ENCODE results near the gene ETV6.

Gene ETV6

DNA sequence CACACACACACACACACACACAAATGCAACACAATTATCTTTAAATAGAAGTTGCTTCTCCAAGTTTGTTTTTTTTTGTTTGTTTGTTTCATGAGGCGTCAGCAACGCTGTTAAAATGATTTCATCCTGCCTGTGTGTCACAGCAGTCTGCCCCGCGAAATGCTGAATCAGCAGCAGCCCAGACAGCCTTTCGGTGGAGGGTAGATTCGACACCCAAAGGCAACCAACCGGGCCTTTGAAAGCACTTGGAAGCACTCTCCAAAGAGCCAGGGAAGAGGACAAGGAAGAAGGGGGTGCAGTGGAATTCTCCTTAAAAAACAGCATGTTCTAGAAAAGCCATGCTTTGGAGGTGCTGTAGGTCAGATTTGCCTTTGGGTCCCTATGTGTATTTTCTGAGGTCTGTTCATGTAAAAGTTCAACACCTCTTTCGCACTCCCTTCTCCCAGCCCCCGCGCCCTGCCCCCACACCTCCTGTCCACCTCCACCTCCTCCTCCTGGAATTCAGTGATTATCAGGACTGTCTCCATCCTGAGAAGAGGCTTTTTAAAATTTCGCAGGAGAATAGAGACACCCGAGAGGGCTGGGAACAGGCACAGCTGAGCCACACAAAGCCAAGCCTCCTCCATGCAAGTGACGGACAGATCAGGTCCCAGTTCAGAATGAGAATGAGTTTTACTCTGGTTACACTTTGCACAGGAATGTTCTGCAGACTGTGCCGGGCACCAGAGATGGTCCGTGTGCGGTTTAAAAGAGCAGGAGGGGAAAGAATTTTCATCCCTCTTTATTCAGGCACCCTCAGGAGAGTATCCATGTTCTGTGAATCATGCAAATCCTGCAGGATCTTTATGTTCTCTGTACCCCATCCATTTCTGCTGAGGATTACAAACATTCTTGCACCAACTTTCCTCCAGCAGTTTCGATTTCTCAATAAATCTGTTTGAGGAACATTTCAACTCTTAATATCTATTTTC lies 177.9 kb downstream of the ETV6 start:
- DNase-seq (ENCODE audit: low read depth in 3 of 3) = no peak

DNA sequence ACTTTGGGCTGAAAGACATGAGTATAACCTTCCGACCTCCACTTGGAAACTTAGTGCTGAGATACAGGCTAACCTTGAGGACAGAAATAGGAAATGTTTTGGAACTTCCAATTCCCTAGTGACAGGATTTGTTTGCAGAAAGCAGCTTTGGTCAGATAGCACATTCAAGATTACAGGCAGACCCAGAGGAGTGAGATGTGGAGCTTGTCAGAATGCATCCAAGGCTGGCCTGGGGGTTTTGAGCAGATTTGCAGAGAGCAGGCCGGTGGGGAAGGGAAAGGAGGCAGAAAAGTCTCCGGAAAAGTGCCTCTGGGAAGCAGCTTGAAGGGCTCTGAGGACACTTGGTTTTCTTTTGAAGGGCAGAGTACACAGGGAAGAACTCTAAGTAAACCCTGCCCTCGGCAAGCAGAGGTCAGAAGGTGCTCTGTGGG lies 180.3 kb downstream of the ETV6 start:
- no peak for DNase-seq (ENCODE audit: low read depth in 3 of 3)

DNA sequence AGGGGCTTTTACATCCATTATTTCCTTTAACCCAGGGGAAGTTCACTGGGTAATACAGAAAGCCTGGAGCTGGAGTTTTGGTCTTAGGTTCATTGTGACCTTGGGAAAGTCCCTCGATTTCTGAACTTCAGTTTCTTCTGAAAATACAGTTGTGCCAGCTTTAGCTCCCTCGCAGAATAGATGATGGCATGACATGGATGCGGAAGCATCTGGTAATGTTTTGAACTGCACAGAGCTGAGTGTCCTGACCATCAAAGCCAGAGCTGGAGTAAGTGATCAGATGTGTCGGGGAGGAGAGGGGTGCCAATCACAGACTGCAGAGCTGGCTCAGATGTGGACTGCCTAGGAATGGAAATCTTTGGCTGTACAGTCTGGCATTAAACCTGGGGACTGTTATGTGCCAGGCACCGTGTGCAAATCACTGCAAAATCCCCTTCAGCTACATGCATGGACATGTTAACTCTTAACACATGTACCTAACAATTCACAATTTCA lies 180.9 kb downstream of the ETV6 start:
- no peak for DNase-seq (ENCODE audit: low read depth in 3 of 3)

DNA sequence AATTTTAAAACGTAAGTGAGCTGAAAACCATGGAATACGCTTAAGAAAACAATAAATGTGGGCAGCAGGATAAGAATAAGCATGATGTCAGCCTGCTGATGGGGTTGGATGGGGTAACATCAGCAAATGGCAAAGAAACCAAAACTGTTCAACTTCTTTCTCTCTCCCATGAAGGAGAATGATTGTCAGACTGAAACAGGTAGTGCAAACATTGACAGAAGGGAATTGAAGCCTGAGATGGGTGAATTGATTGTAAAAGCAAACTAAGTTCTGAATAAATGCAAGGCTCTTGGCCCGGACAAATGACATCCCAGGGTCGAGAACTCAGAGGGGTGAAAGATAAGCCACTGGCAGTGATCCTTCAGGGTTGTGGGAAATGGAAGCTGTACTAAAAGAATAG lies 182.6 kb downstream of the ETV6 start:
- DNase-seq (ENCODE audit: low read depth in 3 of 3) = no peak

DNA sequence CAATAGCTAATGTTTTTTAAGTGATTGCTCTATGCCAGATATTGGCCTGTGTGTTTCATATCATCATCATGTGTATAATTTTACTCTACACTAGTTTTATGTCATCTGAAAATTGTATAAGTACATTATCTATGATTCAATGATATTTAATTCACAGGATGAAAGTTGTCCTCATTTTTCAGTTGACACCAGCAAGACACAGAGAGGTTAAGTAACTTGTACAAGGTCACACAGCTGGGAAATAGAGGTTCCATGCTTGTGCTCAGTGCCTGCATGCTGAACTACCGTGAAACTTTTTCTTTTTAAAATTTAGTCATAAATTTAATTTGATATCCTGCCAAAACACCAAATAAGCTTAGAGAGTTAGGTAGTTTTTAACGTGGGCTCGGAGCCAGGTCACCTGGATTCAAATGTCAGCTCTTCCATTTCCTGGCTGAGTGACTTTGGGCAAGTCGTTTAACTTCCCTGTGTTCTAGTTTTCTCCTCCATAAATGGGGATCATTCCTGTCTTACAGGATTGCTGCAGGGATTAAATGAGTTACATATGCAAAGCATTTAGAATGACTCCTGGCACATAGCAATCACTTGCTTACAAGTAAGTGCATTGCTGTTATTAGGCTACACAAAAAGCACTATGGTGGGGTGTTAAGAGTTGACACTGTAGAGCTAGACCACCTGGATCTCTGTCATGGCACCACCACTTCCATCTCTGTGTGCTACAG lies 183.9 kb downstream of the ETV6 start:
- DNase-seq (ENCODE audit: low read depth in 3 of 3) = no peak

DNA sequence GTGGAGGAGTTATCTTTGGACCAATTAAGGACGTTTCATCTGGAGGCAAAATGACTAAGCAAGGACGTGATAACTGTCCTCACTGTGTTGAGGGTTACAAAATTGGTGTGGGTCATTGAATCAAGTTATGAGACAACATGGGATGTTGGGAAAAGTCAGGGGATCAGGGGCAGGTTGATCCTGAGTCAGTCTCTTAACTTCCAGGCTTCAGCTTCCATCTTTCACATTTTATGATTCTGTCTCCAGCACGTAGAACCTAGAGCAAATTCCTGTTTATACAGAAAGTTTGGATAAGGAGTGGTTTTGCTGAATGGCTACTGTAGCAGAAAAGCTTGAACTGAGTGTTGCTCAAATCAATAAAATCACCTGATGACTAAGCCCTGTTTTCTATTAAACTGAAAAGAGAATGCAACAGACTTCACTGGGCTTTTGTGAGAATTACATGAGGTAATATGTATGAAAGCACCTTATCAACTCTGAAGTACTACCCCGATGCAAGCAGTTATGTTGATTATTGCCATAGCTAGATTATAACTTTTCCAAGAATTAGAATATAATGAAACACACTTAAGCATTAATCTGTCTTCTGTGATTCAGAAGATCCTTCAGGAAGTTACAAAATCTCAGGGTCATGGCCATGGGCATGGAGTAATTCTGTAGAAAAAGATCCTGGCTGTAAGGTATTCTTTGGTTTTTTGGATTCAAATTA lies 184.8 kb downstream of the ETV6 start:
- no peak for DNase-seq (ENCODE audit: low read depth in 3 of 3)

DNA sequence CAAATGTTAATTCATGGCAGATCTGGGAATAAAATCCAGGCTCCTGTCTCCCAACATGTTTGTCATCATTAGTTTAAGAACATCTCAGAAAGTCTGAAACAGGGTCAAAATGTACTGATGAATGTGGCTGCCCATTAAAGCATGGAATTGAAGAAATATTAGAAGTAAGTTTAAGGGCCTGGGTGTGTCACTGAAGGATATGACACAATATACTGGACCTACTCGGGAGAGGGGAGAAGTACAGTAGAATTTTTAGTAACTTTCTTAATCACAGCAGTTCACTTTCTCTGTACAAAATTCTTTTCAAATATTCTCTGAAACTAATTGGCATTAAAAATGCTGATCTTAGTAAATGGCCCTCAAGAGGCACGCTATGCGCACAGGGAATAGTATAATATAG lies 185.5 kb downstream of the ETV6 start:
- no peak for DNase-seq (ENCODE audit: low read depth in 3 of 3)

DNA sequence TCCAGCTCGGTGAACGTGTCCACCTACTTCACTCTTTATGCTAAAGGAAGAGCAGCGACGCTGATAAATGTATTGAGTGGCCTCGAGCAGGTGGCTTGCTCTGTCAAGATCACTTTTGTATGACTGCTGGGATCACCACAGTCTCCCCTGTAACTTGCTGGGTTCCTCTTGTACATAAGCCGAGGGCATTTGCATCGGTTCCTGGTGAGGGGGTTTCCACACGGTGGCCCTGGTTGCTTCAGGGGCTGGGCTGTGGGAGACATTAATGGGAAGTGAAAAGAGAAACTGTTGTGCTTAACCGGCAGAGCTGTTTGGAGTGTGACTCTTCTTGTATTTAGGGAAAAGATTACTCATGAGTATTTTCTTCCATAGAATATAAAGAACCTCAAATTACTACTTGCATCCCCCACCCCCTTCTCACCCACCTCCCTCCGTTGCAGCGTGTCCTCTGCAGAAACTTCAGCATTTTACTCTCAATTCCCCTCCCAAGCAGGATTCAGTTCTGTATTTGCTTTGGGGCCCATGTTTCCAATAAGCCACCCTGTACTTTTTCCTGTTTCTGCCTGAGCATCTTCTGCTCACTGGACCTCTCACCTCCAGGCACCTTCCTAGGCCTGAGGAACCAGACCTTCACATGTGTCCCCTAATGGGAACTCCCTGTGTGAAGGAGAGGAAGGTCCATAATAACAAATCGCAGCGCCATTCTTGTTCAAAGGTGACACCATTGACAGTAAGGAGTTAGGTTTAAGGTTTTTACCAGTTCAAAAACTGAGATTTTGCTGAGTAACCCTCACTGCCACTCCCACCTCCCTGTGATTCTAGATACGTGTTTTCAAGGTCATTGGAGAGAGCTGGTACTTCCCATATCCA lies 187.0 kb downstream of the ETV6 start:
- peak; percentile 25 to 34 (median 31) for DNase-seq (ENCODE audit: low read depth in 3 of 3)

DNA sequence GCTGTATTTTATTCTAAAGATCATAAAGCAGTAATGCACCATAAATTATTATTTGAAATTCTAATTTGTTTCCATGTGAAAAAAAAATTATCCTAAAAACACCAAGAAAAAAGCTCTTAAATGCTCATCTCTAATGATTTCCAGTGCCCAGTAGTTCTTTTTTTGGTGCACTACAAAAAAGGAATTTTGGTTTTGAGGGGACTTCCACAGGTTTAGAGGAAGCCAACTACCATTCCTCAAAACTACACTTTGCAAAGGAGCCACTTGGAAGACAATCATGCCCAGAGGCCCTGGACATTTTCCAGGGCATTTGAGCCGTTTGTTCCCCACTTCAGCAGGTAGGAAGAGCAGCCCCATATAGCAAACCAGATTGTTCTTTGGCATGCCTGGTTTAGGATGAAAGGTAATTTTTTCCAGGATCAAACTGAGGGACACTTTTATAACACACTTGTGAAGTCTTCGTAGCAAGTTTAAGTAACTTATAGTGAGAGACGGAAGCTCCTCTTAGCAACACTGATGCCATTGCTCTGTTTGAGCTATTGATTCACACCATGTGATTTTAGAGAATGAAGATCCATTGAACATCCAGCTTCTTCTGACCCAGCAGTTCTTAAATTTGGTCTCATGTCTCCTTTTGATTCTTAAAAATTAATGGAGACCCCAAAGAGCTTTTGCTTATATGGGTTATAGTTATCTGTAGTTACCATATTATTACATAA lies 187.9 kb downstream of the ETV6 start:
- DNase-seq (ENCODE audit: low read depth in 3 of 3) = no peak

DNA sequence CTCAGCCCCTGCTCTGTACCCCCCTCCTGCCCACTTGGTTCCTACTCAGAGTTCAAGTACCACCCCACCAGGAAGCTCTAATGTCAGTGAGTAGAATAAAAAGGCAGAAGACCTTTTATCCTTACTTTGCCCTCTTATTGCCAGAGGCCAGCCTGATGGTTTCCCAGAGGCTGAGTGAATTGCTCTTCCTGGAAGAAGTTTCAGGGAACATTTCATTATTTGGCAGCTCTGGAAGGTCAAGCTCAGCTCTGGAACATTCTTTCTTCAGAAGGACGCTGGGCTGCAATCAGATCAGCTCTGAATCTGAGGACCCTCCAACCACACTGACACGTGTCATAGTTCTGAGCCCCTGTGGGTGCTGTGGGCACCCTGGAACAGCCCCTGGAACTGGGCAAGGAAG lies 188.9 kb downstream of the ETV6 start:
- DNase-seq (ENCODE audit: low read depth in 3 of 3) = no peak

DNA sequence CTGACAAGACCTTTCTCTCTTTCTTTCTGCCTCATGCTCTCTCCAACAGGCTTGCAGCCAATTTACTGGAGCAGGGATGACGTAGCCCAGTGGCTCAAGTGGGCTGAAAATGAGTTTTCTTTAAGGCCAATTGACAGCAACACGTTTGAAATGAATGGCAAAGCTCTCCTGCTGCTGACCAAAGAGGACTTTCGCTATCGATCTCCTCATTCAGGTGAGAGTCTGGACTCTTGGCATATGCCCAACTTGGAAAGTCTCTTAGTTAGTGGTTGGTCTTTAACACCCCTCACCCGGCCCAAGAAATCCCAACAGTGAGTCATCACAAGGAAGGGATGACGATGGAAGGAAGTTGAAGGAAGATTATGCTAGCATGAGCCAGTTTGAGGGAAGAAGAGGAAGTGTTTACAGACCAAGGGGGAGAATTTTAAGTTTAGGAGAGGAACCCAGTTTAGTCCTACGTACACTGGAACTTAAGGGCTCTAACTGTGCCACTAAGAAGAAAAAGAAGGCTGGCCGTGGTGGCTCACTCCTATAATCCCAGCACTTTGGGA lies 189.7 kb downstream of the ETV6 start:
- no peak for DNase-seq (ENCODE audit: low read depth in 3 of 3)

DNA sequence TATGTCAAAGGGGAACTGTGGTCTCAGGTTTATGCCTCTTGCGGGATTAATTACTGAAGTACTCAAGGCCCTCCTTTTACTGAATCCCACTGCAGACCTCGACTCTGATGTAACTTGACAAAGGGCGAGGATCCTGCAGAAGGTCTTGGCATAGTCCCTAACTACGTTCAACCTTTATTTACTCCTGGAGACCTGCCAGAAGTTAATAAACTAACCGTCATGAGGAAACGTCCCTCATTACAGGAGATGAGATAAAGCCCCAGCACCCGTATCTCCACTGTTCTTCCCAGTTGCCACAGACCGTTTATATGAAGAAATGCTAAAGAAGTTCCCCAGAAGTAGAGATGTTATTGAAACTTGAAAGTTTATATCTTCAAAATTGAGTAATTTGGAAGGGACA lies 190.9 kb downstream of the ETV6 start:
- DNase-seq (ENCODE audit: low read depth in 3 of 3) = no peak

DNA sequence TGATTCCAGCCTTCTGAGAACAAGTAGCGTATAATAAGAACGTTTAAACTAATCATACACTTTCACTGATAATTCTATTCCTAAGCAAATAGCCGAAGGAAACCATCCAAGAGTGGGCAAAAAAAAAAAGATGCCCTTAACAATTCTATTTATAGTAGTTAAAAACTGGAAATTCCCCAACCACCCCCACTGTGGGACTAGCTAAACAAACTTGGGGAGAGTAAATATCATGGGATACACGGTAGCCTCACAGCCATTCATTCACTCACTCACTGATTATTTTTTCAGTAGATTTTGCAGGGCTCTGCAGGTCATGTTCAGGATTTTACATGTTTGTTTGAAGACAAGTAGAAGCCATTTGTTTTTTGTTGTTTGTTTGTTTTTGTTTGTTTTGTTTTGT lies 197.0 kb downstream of the ETV6 start:
- no peak for DNase-seq (ENCODE audit: low read depth in 3 of 3)

DNA sequence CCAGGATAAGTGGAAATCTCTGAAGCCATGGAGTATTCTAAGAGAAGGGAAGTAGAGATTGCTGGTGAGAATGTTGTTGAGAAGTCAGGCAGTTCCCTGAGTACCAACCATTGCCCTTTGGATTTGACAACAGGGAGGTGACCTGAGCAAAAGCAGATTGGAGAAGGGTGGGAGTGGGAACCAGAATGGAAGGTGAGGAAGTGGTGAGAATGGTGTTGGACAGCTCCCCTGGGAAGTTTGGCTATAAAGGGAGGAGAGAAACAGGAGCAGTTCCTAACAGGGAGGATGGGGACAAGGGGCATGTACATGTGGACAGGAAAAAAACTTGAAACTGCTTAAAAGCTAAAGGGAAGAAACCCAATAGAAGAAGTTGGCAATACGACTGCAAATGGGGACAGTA lies 198.1 kb downstream of the ETV6 start:
- DNase-seq (ENCODE audit: low read depth in 3 of 3) = no peak

DNA sequence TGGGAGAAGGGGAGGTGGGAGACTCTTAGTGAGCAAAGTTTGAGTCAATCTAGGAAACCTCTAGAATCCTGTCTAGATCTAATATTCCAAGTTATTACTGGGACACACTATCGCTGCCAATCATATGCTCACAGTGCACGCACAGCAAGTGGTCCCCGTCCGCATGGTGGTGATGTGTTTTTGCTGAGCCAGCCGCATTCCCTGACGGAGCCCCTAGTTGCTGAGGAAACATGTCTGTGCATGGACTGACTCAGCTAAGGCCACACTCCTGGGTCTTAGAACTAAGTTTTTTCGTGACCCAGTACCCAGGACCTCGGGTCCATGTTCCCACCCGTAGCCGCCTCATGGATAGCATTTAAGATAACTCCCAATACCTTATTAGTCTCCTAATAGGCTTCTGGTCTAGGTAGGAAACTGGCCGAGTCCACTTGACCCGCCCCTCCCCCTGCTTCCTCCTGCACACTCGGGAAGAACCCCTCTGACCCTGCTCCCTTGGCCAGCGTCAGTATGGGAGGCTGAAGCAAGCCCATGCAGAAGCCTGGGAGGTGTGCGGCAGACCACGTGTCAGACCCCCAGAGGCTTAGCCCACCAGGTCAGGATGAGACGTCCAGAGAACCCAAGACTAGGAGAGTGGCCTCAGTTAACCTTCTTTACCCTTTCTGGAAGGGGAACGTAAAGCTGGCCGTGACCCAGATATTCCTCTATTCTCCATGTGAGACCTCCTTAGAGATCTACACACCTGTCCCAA lies 200.5 kb downstream of the ETV6 start:
- DNase-seq (ENCODE audit: low read depth in 3 of 3) = no peak

DNA sequence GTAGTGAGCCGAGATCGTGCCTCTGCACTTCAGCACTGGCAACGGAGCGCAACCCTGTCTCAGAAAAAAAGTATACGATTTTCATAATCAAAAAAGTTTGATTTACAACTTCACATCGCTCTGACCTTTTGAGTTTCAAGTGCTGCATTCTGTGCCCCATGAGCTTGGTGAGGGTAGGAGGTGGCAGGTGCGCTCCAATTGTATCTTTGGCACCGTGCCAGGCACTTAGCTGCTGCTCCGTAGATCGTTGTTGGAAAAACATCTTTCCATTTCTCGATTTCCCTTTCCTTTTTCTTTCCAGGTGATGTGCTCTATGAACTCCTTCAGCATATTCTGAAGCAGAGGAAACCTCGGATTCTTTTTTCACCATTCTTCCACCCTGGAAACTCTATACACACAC lies 203.7 kb downstream of the ETV6 start:
- no peak for DNase-seq (ENCODE audit: low read depth in 3 of 3)

DNA sequence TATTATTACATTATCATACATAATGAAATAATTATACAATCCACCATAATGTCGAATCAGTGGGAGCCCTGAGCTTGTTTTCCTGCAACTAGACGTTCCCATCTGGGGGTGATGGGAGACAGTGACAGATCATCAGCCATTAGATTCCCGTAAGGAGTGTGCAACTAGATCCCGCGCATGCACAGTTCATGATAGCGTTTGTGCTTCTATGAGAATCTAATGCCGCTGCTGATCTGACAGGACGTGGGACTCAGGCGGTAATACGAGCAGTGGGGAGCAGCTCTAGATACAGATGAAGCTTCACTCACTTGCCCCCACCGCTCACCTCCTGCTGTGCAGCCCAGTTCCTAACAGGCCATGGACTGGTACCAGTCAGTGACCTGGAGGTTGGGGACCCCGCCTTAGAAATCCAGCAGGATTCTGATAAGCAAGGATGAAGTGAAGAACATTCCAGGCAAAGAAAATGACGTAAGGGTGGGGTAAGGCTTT lies 204.6 kb downstream of the ETV6 start:
- DNase-seq (ENCODE audit: low read depth in 3 of 3) = no peak

DNA sequence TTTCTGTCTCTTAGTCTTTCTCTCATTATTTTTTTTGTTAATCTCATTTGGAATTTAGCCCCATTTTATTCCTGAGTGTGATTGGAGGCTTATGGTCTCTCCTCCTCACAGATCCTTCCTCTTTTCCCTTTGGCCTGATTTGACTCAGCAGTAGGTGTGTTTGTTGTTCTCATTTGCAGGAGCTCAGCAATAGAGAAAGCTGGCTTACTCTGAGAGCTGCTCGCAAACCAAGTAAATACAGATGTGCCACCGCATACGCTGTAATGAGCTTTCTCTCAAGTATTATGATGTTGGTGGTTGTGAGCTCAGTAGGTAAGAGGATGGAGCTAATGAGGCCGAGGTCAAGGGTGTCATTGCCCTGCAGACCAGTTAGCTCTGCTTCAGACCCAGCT lies 206.5 kb downstream of the ETV6 start:
- no peak for DNase-seq (ENCODE audit: low read depth in 3 of 3)

DNA sequence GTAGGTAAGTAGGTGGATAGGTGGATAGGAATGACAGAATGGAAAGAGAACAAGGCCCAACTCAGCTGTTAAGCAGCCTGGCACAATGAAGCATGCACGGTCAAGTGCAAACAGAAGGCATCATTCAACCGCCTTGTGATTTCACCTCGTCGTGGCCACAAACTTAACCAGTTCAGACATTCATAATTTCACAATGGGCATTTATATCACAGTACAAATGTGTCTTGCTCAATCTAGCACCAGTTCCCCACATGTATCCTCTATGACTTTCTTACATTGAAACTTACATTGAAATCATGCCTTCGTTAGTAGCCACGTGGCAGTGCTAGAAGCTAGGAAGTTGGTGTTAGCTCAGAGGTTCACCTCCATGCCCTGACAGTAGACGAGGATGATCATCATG lies 207.5 kb downstream of the ETV6 start:
- DNase-seq (ENCODE audit: low read depth in 3 of 3) = no peak

Data from stimulated activated CD4-positive, alpha-beta T cell treated with anti-CD3 and anti-CD28 coated beads, TNF-alpha, amount 100 ng/mL, for 4 hours (primary cell).